Vagina (tissue), 2 donors: ENCODE measurements around the gene TNRC6B. TPM values are rescaled to one million over a fixed set of nuclear protein-coding genes. Genes with fewer than 3 reads are reported as not detected.

Source experiments
- DNase-seq, 2 donors: peaks; one replicate each; pipeline ENCODE4 v3.0.0-alpha.2; 2017; ENCODE audit errors: extremely low spot score in 2 of 2
- H3K27ac ChIP-seq: fragments of 200-600 bp; sonication (generic); one replicate; pipeline ENCODE4 v1.5.1; 2019
- H3K27me3 ChIP-seq: fragments of 200-600 bp; sonication (generic); one replicate; pipeline ENCODE4 v1.5.1; 2019
- H3K36me3 ChIP-seq, 2 donors: fragments of 200-600 bp; sonication (generic); one replicate each; pipeline ENCODE4 v1.5.1; 2017 to 2019
- H3K4me1 ChIP-seq: fragments of 200-600 bp; sonication (generic); one replicate; pipeline ENCODE4 v1.5.1; 2019
- H3K4me3 ChIP-seq, 2 donors: fragments of 200-600 bp; sonication (generic); 1 replicate in 1 of 2; 2 replicates in 1 of 2; pipeline ENCODE4 v1.5.1; 2016 to 2019
- H3K9me3 ChIP-seq: fragments of 200-600 bp; sonication (generic); one replicate; pipeline ENCODE4 v1.5.1; 2019
- POLR2A ChIP-seq, 2 donors: fragments of 450-650 bp; IDR thresholded peaks; one replicate each; pipeline ENCODE4 v1.6.1; 2017; ENCODE audit warnings: antibody characterized with exemption in 2 of 2, mild to moderate bottlenecking in 2 of 2, moderate library complexity in 2 of 2
- POLR2AphosphoS5 ChIP-seq, 2 donors: sonication (generic); formaldehyde crosslinking; IDR thresholded peaks; one replicate each; pipeline ENCODE4 v1.9.0; 2017; ENCODE audit warnings: antibody characterized with exemption in 2 of 2, mild to moderate bottlenecking in 2 of 2, low read depth in 1 of 2; ENCODE audit not compliant: insufficient read depth in 1 of 2
- intact Hi-C: fragments of 100-400 bp; cut with DNase I; formaldehyde crosslinking; loops from one replicate; pipeline ENCODE4 v1.15.1; 2023
- total RNA-seq: library from RNA; depleted of rRNA; stranded (reverse); fragments of >200 nt; gene quantifications from one replicate; pipeline ENCODE4 v1.2.3, GENCODE V29; 2016
- TF ChIP-seq, protein P1 (sequence below), 3 experiments: fragments of 450-650 bp in 2 of 3; fragments of 200-600 bp in 1 of 3; sonication (generic) in 1 of 3; IDR thresholded peaks; one replicate each; pipeline ENCODE4 v1.5.1; 2017 to 2019; ENCODE audit warnings: antibody characterized with exemption in 3 of 3, mild to moderate bottlenecking in 2 of 3, moderate library complexity in 2 of 3

The TNRC6B gene
- total RNA-seq, 1 donor from 2014 or later, result 32.7 TPM

DNA sequence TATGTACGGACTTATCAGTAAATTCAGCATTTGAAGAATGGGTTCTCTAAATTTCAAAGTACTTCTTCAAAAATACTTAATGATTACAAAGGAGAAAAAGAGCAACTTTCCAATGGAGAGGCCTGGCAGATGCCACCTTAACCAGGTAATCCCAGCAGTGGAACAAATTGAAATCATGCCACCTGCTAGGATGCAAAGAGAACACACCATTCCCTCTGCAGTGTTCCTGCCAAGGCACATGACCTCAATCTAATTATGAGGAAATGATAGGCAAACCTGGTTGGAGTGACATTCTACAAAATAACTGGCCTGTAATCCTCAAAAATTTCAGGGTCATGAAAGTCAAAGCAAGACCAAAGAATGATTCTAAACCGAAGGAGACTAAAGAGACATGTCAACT lies 21.5 kb downstream of the TNRC6B start:
- DNase-seq, result no peak
- no peak overlapping the region for H3K27ac ChIP-seq
- H3K4me1 ChIP-seq, result peaks cover 62% of the 10 kb centered on the region
- no peak overlapping the region for H3K4me3 ChIP-seq
- TF ChIP-seq POLR2A (IDR thresholded peaks at IDR 0.05) (no peak), POLR2AphosphoS5 (IDR thresholded peaks at IDR 0.05; ENCODE audit: insufficient read depth in 1 of 2, low read depth in 1 of 2) (no peak)
- TF ChIP-seq, protein P1, sequence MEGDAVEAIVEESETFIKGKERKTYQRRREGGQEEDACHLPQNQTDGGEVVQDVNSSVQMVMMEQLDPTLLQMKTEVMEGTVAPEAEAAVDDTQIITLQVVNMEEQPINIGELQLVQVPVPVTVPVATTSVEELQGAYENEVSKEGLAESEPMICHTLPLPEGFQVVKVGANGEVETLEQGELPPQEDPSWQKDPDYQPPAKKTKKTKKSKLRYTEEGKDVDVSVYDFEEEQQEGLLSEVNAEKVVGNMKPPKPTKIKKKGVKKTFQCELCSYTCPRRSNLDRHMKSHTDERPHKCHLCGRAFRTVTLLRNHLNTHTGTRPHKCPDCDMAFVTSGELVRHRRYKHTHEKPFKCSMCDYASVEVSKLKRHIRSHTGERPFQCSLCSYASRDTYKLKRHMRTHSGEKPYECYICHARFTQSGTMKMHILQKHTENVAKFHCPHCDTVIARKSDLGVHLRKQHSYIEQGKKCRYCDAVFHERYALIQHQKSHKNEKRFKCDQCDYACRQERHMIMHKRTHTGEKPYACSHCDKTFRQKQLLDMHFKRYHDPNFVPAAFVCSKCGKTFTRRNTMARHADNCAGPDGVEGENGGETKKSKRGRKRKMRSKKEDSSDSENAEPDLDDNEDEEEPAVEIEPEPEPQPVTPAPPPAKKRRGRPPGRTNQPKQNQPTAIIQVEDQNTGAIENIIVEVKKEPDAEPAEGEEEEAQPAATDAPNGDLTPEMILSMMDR (IDR thresholded peaks at IDR 0.05), result no peak
- no peaks in the 10 kb centered on the region for H3K27me3 ChIP-seq
- H3K9me3 ChIP-seq, result no peaks in the 10 kb centered on the region
- intact Hi-C loops, result no loop called here
- no peaks in the 10 kb centered on the region for H3K36me3 ChIP-seq

DNA sequence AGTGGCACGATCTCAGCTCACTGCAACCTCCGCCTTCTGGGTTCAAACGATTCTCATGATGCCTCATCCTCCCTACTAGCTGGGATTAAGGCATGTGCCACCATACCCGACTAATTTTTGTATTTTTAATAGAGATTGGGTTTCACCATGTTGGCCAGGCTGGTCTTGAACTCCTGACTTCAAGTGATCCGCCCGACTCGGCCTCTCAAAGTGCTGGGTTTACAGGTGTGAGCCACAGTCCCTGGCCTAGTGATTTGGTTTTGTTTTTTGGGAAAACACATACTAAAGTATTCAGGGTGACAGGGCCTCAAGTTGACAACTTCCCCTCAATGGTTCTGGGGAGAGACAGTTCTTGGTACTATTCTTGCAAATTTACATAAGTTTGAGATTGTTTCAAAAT lies 22.1 kb downstream of the TNRC6B start:
- Histone ChIP-seq H3K36me3 (no peaks in the 10 kb centered on the region), H3K4me3 (no peak overlapping the region), H3K9me3 (no peaks in the 10 kb centered on the region), H3K27ac (no peak overlapping the region), H3K4me1 (peaks cover 62% of the 10 kb centered on the region), H3K27me3 (no peaks in the 10 kb centered on the region)
- TF ChIP-seq POLR2AphosphoS5 (IDR thresholded peaks at IDR 0.05; ENCODE audit: insufficient read depth in 1 of 2, low read depth in 1 of 2), result no peak
- TF ChIP-seq, protein P1 (IDR thresholded peaks at IDR 0.05), result no peak
- no peak for DNase-seq
- intact Hi-C loops, result no loop called here

DNA sequence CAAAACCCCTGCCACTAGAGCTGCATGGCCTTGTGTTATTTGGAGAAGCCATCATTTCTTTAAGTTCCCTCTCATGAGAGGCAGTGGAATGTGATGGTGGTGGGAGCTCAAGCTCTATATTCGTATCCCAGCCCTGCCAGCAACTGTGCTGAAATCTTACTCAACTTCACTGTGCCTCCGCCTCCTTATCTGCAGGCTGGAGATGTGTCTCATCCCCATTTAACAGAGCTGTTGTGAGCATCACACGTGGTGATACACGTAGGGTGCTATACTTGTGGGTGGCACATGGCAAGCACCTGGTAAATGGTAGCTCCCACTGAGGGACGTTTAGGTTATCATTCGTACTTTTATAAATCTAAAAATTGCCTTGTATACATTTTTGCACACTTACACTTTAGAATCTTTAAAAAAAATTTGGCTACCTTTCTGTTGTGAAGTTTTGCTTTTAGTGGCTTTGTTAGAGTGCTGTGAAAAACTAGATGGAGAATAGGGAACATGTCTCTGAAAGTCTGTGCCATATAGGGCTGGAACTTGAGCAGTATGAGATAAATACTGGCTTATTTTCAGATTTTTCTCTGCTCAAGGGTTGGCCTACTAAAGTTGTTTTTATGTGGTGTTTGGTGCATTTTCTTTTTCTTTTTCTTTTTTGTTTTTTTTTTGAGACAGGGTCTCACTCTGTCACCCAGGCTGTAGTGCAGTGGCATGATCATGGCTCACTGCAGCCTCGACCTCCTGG lies 23.2 kb downstream of the TNRC6B start:
- intact Hi-C loops, result no loop called here
- Histone ChIP-seq H3K9me3 (no peaks in the 10 kb centered on the region), H3K4me1 (peaks cover 56% of the 10 kb centered on the region), H3K27ac (no peak overlapping the region), H3K36me3 (no peaks in the 10 kb centered on the region), H3K27me3 (no peaks in the 10 kb centered on the region), H3K4me3 (no peak overlapping the region)
- TF ChIP-seq, protein P1 (IDR thresholded peaks at IDR 0.05), result no peak
- no peak for TF ChIP-seq POLR2AphosphoS5 (IDR thresholded peaks at IDR 0.05; ENCODE audit: insufficient read depth in 1 of 2, low read depth in 1 of 2)
- TF ChIP-seq POLR2A (IDR thresholded peaks at IDR 0.05), result no peak
- no peak for DNase-seq

DNA sequence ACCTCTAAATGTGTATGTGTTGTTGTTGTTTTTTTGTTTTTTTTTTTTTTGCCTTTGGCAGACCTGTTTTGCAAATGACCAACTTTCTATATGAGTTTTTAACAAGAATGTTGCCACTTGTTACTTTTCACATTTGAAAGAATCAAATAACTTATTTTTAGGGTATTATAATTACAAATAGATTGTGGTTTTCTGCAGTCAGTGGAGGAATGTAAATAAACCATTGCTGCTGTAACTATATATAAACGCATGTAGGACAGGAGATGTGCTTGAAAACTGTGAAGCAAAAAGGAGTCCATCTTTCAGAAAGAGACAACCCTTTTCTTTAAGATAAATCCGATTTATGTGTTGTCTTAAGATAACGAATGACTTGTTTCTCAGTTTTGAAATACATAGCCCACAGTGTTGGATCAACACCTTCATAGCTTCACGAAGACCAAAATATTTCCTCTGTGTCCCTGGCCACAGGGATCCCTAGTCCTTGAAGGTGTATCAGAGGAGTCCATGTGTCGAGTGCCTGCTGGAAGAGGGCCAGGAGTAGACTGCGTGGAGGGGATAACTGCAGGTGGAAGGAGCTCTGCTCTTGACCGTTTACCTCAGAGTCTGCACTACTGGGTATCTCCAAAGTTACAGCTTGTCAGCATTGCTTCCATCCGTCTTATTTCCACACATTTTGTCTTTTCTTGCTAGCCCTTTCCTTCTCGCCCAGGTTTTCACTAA lies 24.7 kb downstream of the TNRC6B start:
- TF ChIP-seq POLR2AphosphoS5 (IDR thresholded peaks at IDR 0.05; ENCODE audit: insufficient read depth in 1 of 2, low read depth in 1 of 2) (no peak), POLR2A (IDR thresholded peaks at IDR 0.05) (no peak)
- TF ChIP-seq, protein P1 (IDR thresholded peaks at IDR 0.05), result no peak
- H3K4me1 ChIP-seq, result peaks cover 42% of the 10 kb centered on the region
- intact Hi-C loops, result no loop called here
- no peak overlapping the region for H3K4me3 ChIP-seq
- DNase-seq, result no peak
- no peaks in the 10 kb centered on the region for H3K36me3 ChIP-seq
- no peaks in the 10 kb centered on the region for H3K27me3 ChIP-seq
- no peaks in the 10 kb centered on the region for H3K9me3 ChIP-seq
- no peak overlapping the region for H3K27ac ChIP-seq

DNA sequence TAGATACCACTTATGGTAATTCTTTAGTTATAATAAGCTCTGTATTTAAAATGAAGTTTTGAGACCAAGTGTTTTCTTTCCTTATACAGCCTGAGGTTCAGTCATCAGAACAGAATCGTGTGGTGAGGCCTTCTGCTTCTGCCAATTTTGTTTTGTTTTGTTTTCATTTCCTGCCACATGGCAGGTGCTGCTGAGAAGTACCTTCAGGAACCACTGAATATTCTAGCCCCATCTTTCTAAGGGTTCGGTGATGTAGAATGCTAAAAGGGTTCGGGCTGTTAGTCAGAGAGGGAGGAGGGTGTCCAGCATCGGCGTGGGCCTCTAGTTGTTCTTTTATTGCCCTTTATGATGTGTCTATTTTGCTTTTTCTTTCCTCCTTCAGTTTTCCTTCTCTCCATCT lies 25.8 kb downstream of the TNRC6B start:
- DNase-seq, result no peak
- H3K27ac ChIP-seq, result no peak overlapping the region
- intact Hi-C loops, result no loop called here
- H3K27me3 ChIP-seq, result no peaks in the 10 kb centered on the region
- TF ChIP-seq POLR2A (IDR thresholded peaks at IDR 0.05) (no peak), POLR2AphosphoS5 (IDR thresholded peaks at IDR 0.05; ENCODE audit: insufficient read depth in 1 of 2, low read depth in 1 of 2) (no peak)
- TF ChIP-seq, protein P1 (IDR thresholded peaks at IDR 0.05), result no peak
- H3K9me3 ChIP-seq, result no peaks in the 10 kb centered on the region
- H3K4me3 ChIP-seq, result no peak overlapping the region
- H3K4me1 ChIP-seq, result peaks cover 31% of the 10 kb centered on the region
- H3K36me3 ChIP-seq, result no peaks in the 10 kb centered on the region
